Femur (tissue), 1 donor: Measurements from ENCODE around the gene SEPTIN11.
"Not testable (repeated sequence)": the region's sequence is repeated elsewhere in the genome, so short reads cannot be mapped to it uniquely, and the experiment has no call there.

Experiments
- DNase-seq: peaks from one replicate; pipeline ENCODE4 v3.0.0-alpha.2; 2017

Gene SEPTIN11

DNA sequence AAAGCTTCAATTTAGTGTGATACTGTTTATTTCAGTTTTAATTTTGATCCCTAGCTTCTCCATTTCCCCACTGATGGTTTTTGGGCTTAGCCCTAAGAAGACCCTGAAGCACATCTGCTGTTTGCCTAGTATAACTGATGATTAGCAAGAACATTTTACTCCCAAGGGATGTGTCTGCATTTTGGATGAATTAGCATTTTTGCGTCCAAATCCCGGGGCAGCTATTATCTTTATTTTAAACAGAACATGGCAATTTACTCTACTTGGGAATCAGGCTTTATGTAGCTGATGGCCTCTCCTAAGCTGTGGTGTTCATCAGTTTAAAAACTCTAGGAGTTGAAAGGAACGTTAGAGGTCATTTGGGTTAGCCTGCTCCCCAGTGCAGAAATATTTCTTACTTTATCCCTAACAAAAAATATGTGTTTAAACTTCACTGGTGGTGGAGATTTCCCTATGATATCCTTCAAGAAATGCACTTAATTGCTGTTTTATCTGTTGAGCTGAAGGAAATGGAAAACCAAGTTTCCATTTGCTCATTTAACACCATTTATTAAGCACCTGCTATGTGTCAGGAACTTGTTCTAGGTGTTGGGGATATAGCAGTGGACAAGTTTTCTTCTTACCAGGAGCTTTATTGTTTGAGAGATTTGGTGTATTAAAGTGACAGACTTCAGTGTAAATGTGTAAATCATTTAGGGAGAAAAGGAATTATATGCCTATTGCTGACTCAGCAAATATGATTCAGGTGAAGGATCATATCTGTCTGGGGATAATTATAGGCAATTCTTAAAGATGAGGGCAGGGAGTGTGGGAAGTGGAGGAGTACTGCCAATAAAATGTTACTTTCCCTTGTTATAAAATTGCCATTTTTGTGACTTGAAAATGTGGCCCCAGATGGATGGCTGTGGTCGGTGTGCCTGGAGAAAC, 3.4 kb downstream of the SEPTIN11 start:
- DNase-seq: no peak

DNA sequence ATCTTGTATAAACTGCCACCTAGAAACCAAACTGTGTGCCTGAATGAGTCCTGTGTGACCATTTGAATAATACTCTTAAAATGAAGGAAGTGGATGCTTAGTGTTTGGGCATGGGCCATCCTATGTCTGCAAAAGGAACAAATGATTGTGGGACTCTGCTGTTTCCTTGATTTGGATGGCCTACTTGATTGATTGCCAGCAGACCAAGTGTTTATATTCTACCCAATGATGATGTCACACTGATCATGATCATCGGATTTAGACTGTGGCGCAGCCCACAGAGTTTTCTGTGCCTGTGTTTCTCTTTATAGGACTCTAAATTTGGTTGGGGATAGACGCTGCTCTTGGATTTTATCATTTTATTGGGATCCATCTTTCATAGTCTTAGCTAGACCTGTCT, 4.4 kb downstream of the SEPTIN11 start:
- no peak for DNase-seq

DNA sequence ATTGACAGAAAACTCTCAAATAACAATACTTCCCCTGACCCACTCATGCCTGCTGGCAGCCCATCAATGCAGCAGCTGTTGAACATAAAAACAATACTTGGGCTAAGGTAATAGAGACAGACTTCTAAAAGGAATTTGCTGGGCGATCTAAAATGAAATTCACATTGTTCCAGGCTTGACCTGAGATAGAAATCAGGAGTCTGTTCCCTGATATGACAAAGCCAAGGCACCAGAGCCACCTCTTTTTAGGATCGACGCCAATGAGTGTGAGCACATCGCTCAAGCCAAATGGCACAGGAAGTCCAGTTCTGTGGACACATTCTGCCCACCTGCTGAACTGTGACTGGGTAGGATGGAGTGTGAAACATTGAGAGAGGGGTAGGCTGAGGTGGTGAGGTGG, 4.9 kb downstream of the SEPTIN11 start:
- DNase-seq: no peak

DNA sequence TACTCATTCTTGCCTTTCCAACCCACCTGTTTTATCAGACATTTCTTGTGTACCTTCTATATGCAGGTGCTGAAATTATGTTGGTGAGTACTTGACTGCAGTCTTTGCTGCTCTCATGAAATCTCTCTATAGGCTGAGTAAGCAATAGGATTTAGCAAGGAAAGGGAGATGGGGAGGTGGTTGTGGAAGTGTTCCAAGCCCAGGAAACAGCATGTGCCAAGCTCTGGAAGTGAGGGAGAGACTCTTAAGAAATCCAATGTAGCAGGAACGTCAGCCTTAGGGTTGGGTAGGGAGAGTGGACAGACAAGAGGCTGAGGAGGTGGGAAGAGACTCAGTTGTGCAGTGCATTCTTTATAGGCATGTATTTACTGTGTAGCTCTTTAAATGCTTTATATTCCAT, 5.6 kb downstream of the SEPTIN11 start:
- no peak for DNase-seq

DNA sequence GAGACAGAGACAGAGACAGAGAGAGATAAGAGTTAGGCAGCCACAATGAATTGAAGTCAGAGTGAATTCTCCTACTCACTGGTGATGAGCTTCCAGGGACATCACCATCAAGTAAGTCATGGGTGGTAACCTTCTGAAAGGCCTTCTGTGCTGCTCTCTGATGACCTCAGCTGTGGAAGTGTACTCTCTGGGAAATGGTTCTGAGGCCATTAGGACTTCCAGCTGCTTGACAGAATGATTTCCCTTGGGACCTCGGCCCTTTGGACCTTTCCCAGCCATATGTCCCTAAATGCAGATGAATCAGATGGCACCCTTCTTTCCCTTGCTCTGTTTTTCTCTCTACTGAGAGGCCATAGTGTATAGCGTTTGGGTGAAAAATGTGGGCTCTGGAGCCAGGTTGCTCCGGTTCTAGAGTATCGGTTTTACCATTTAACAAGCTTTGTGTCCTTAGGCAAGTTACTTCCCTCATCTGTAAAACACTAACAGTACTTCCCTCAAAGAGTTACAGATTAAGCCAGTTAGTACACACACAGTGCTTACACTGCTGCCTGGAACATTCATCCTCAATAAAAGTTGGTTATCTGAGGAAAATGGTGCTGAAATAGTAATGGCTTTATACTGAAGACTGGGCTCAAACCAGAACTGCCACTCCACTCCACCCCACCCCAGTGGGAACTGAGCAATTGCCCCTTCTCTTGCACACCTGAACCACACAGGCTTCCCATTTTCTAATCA, 7.6 kb downstream of the SEPTIN11 start:
- DNase-seq: no peak

DNA sequence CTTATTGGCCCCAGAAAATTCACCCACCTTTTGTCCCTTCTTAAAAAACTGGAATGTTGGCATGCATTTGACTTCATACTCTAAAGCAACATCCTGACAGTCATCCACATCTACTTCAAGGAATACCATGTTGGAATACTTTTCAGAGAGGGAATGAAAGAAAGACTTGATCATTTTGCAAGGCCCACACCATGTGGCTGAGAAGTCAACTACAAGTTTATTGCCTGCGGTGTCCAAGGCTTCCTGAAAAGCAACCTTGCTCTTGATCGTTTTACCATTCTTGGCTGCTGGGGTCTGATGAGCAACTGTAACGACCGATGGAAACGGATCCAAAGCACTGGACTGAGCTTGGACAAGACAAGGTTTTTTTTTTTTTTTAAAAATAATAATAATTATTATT, 9.3 kb downstream of the SEPTIN11 start:
- DNase-seq: no peak

DNA sequence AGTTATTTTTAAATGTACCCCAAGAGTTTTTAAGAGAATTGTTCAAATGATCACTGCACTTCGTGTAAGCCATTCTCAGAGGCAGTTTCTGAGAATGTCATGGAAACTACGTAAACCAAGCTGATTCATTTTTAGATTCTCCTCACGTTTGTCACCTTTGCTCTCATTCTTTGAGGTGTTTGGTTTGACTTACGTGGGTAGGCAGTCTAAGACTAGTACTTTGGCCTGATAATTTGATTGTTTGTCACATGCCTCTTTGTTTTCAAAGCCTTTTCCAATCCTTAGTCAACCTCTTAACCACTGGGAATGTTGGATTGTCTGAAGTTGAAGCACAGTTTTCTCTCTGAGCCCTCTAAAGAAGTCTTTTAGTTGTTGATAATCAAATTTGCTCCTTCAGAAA, 10.5 kb downstream of the SEPTIN11 start:
- no peak for DNase-seq

DNA sequence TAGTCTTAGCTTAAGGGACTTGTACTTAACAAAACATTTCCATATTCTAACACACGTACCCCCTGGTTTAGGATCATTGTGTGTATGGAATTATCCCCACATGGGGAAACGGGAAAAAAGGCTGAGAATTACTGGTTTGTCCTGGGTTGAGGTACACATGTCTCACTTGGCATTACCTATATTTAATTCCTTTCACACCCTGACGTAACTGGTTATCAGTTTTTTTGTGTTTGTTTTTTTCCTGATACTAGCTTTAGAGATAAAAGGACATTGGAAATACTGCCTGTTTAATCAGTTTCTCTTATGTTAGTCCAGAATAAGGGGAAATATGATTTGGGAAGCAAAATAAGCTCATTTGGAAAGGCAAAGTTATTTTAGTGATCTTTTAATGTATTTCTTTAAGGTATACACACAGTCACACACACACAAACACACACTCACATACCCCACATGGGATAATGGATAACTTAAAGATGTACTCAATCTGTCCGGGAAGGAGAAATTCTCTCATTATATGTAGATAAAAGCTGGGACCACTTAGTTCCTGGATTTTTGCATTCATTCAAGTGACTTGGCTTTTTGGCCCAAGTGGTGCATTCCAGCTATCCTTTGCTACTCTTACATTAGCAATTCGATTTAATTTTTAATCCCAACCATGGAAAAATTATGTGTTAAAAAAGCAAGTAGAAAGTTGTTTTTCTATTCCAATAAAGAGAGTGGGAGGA, 13.0 kb downstream of the SEPTIN11 start:
- DNase-seq: no peak

DNA sequence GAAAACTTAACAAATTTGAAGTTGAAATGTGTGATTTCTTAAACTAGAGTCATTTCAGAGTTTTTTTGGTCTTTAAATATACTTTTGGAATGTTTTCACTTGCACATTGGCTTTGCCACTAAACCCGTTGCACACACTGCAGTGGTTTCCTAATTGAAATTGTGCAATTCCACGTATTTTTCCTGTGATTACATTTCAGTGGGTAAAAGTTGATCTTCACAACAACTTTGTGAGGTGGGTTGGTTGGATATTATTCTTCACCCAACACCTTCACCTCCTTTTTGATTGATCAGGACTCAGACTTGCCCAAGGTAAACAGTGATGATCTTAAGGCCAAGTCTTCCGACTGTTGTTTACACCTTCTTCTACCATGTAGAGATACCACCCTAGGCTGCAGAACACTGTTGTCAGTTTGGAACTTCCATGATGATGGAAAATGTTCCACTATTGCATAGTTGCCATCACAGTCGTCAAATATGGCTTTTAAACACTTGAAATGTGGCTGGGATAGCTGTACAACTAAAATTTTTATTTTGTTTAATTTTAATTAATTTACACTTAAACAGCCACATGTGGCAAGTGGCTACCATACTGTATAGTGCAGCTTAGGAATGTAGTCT, 13.7 kb downstream of the SEPTIN11 start:
- no peak for DNase-seq

DNA sequence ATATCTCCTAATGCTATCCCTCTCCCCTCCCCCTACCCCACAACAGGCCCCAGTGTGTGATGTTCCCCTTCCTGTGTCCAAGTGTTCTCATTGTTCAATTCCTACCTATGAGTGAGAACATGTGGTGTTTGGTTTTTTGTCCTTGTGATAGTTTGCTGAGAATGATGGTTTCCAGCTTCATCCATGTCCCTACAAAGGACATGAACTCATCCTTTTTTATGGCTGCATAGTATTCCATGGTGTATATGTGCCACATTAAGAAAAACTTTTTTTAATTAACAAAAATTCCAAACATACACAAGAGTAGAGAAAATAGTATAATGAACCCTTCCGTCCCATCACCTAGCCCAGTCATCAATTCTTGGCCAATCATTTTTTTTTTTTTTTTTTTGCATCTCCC, 14.4 kb downstream of the SEPTIN11 start:
- not testable (repeated sequence) for DNase-seq

DNA sequence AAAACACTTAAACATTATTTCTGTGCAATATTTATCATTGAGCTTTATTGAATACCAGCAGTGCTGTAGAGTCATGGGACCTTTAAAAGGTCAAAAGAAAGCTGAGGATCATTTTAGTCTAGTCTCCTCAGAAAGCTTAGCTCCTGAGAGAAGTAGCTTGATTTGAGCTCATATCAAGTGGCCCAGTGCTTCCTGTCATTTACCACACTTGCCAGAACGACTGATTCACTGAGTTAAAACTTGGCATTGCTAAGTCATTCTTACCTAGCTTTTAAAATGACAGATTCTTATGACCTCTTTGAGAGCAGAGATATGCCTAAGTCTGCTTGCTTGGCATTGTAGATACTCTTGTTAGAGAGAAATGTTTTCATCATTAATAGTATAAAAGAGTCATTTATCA, 15.2 kb downstream of the SEPTIN11 start:
- no peak for DNase-seq

DNA sequence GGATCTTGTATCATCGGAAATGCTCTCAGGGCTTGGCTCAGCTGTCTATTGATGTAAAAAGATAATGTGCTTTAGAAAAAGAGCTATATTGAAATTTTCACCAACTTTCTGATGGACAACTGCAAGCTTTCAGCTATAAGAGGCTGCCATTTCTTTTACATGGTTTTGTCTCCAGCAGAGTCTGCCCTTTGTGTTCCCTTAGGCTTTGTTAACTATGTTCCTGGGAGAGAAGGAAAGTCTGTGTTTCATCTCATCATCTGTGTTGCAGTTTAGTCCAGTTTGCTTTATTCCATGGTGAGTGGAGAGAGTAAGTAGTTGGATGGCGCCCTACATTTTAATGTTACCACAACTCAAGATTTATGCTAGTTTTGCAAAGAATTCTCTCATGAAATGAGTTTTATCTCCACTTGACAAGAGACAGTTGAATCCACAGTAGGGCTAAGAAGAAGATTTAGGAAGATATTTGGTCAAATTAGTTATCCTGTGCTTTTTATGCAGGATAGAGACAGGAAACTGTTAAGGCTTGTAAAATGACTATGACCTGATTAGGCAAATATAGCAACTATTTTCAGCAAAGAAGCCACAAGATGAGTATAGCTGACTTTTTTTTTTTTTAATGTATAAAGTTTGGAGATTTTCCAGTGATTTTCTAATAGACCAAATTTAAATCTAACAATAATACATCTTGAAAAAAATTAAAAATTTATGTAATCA, 16.5 kb downstream of the SEPTIN11 start:
- DNase-seq: no peak

DNA sequence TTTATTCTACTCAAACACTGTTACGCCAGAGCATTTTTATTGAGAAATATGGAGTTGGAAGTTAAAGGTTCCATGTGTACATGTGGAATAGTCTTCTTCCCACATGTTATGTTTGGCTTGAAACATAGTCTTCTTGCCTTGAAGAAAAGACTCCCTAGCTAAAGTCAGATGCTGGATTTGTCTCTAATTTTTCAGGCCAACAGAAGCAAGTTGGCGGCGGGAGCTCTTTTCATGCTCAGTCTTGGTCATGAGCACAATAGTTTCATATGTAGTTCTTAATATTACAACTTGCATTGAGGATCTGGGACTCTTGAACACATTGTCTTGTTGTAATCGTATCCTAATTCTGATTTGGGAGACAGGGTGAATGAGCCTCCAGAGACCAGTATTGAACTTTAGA, 19.4 kb downstream of the SEPTIN11 start:
- DNase-seq: peak; percentile 68

DNA sequence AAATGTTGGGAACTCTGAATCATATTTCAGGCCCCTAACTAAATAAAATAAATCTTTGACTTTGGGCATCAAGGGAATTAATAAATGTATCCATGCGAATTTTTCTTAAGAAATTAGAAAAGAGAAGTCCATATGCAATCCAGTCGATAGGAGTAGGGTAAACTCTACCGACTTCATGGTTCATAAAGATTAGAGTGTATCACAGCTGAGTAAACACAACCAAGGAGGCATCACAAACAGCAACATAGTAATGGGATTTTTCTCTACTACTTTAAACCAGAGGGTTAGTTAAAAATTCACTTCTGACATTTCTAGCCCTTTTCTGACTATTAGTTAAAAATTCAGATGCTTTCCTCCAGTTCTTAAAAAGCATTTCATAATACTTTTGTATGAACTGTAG, 19.9 kb downstream of the SEPTIN11 start:
- DNase-seq: no peak

DNA sequence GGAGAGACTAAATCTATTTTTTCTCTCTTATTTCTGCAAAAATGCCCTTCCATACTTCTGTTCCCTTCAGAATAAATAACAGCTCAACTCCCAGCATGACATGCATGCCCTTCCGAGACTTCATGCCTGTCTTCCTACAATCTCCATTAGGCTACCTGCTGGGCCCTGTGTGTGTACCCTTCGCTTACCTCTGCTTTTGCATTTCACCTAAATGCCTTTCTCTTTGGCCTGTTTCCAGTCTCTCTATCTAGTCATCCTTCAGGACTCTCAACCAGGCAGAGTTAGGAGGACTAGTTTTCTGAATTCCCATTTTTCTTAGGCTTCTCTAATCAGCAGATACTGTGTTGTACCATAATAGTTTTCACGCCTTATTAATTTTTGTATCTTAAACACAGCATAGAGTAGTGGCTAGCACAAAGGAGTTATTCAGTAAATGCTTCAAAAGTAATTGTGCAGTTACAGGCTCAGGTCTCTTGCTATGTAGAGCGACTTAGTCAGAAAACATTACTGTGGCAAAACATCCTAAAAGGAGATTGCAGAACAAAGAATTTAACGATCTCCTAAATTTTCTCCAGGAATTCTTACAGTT, 20.5 kb downstream of the SEPTIN11 start:
- no peak for DNase-seq

DNA sequence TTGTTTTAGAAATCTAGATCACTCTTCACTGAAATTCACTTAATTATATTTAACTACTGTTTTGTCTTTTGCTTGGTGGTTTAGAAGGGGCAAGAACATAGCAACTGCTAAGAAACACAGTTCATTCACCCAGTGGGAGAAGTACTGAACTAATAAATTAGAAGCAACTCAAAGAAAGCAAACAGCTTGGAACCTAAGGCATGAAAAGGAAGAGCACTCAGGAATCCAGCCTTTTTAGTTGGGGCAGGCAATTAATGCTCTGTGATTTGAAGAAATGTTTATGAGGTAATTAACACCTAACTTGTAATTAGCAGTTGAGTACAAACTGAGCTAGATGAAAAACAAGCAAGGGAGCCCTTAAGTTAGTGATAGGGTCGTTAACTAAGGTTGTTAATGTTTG, 22.8 kb downstream of the SEPTIN11 start:
- no peak for DNase-seq

DNA sequence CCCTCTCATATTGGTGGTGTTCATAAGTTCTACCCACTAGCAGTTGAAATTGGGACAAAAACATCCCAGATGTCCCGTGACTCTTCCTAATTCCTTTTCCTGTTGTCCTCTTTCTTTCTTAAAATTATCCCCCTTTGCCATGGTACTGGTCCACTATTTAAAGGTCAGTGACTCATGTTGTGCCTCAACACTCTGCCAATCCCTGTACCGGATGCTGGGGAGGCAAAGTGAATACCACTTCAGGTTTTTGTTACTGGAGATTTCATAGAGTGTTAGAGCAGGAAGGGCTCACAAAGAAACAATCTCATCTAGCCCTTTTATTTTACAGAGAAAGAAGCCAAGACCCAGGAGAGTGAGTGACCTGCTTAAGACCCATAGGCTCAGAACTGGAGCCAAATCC, 24.6 kb downstream of the SEPTIN11 start:
- DNase-seq: no peak

DNA sequence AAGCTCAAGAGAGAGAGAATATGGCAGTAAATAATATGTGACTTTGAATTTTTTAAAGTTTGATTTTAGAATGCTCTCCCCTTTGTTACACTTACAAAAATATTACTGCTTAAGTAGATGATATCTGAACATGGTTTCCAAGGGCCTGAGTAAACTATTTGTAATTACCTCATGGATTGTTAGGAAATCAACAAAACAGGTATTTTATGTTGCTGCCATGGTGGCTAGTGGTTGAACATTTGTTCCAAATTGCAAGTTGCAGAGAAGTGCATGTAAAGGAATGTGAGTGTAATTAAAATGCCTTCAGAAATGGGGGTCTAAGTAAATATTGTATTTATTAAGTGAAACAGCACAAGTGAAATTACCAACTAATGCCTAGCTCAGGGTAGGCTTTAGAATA, 27.6 kb downstream of the SEPTIN11 start:
- no peak for DNase-seq

DNA sequence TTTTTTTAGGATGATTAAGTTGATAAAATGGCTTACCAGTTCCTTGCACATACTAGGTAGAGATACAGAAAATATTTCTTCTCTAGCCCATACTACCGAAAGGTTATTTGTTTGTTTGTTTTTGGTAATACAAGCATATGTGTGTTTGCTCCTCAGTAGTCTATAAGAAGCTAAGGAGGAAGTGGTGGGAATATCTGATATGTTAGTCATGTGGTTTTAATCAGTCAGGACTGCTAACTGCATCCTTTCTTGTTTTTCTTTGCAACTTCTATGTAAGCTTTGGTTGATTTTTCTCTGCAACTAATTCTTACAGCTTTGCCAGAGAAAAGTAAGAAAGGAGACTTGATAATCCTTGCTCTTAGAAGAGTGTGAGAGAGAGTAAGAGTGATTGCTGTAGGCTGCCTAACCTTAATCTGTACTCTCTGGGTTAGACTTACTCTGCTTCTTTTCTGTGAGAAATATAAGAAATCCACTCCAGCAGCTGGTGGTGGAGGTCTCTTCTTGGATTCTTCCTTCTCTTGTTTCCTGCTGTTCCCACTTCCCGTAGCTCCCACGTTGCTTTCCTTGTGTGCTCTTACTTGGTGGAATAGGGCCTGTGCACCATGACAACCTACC, 28.3 kb downstream of the SEPTIN11 start:
- no peak for DNase-seq

DNA sequence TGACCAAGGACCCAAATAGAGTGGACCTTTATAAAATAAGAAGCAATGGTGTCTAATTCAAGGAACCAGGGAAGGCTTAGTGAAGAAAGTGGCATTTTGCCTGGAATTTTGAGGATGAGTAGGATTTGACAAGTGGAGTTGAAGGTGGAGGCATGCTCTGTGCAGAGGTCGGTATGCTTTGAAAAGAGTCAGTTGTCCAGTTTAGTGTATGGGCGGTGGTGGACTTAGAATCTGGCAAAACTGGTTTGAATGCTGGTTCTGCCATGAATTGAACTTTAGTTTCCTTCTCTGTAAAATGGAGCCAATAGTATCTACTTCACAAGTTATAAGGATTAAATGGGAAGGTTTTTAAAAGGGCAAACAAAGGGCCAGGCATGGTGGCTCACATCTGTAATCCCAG, 29.7 kb downstream of the SEPTIN11 start:
- no peak for DNase-seq

DNA sequence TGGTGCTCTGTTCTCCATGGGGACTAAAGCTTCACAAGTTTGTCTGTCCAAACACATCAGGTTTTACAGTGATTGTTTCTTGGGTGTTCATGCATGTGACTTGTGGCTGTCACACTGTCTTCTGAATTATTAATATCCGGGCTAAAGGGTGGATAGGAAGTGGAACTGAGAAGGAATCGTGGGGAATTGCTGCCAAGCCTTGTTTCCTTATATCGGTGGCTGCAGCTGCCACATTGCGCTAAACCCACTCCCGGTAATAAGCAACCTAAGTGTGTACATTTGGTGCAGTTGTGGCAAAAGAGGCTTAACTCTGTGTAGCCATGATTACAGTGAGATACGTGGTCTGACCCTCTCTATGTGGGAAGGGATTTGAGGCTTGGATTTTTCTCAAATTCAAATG, 30.7 kb downstream of the SEPTIN11 start:
- DNase-seq: no peak

DNA sequence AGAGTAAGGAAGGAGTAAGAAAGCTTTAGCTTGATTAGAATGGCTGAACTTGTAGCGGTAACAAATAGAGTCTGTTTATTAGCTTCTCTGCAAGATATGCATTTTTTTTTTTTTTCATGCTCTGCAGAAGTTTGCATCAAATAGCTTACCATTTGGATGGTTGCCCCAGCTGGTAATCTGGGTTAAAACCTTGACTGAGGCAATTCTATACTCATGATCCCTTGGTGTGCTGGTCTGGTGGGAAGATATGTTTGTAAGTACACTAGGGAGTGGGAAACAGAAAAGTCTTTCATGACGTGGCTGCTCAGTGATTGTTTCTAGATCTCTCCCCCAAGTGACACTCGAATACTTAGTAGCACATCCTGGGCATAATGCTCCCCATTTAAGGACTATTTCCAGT, 32.1 kb downstream of the SEPTIN11 start:
- DNase-seq: no peak
